Measurements from ENCODE around the gene SEMA7A. TPM values are rescaled to one million over a fixed set of nuclear protein-coding genes. Genes with fewer than 3 reads are reported as not detected.

SEMA7A gene
- total and polyA plus RNA-seq, 9 of the 15 experiments (the other 6 are each of a cell fraction or from before 2014, with no cell fraction given): 0.04 to 8.2 (median 5.4) TPM; not detected in 1

- TF ChIP-seq CEBPZ (IDR thresholded peaks at IDR 0.05; ENCODE audit: borderline replicate concordance, low read depth, low read length) (no peak), GMEB1 (CRISPR knock-in tag; IDR thresholded peaks at IDR 0.05) (no peak), ZNF766 (CRISPR knock-in tag; conservative IDR thresholded peaks at IDR 0.05) (no peak)
Observed at GRCh38 chr15:74406992-74407705, 26.6 kb downstream of the SEMA7A start (continued).

GRCh38 chr15:74406517-74406916 lies 27.2 kb downstream of the SEMA7A start:
- H4K20me1 ChIP-seq (replicated peaks; ENCODE audit: control insufficient read depth, insufficient read depth, low read length): no peaks in the 10 kb centered on the region
- ATAC-seq: no peak
- no peak overlapping the region for H3K27ac ChIP-seq (ENCODE audit: extremely low read depth, low read depth, low read length)
- no peak overlapping the region for H2AFZ ChIP-seq (ENCODE audit: low read depth, low read length)
- H3K4me2 ChIP-seq (ENCODE audit: insufficient read depth, low read length): no peak overlapping the region
- peak overlapping the region in 1 of 2 experiments; percentile 63; a peak in 1 of 4 replicates for H3K9ac ChIP-seq (ENCODE audit: insufficient read depth in 1 of 2, low read depth in 2 of 2, low read length in 2 of 2)
- ChIA-PET CTCF (ENCODE audit: low intra/inter-chr PET ratio) (no interaction called here), POLR2A (interaction anchor here (0.5 to 2.3 kb wide), 6 partner anchors 10 to 378 kb away, joined by 3 to 9 read pairs (median 3); no protein-coding TSS in a partner anchor)
- no peaks in the 10 kb centered on the region for H3K27me3 ChIP-seq (ENCODE audit: control insufficient read depth in 2 of 2, insufficient read depth in 2 of 2, low read length in 2 of 2)
- intact Hi-C loops (cut with micrococcal nuclease): no loop called here
- DNase-seq (ENCODE audit: extremely low read depth in 1 of 4, low spot score in 3 of 4): no peak
- peaks cover 17% of the 10 kb centered on the region; the same call in 2 of the 3 replicates for H3K36me3 ChIP-seq (ENCODE audit: control insufficient read depth, insufficient read depth, low read length)
- no peak overlapping the region for H3K4me3 ChIP-seq
- H3K9me1 ChIP-seq (ENCODE audit: control insufficient read depth, insufficient read depth, low read length): no peaks in the 10 kb centered on the region
- H3K9me3 ChIP-seq (replicated peaks; ENCODE audit: control insufficient read depth, insufficient read depth, low read depth, low read length): no peaks in the 10 kb centered on the region
- no TSS peak for BruUV-seq (replicated peaks)
- no peak for FAIRE-seq
- 31% methylated on average over 4 of the region's 4 CpGs for WGBS (ENCODE audit: insufficient coverage, low coverage, missing lambda C conversion rate)
- H3K4me1 ChIP-seq (replicated peaks in 1 of 2; ENCODE audit: control insufficient read depth in 2 of 2, insufficient read depth in 2 of 2, low read length in 2 of 2): peaks cover 46 to 58% of the 10 kb centered on the region in 2 experiments
- in situ Hi-C loops (cut with MboI): no loop called here
- H3K79me2 ChIP-seq (ENCODE audit: control insufficient read depth, insufficient read depth, low read length): no peaks in the 10 kb centered on the region
- TF ChIP-seq ZEB2 (IDR thresholded peaks at IDR 0.05): no peak
- TF ChIP-seq CBX2 (IDR thresholded peaks at IDR 0.05; ENCODE audit: insufficient read depth, low read length, poor library complexity, severe bottlenecking): no peak
- TF ChIP-seq SAP30 (IDR thresholded peaks at IDR 0.05; ENCODE audit: borderline replicate concordance, insufficient read depth, low read depth, low read length, poor library complexity, severe bottlenecking): no peak
- no peak for TF ChIP-seq ZC3H8 (IDR thresholded peaks at IDR 0.05)
- no peak for TF ChIP-seq CAMTA2 (CRISPR knock-in tag; conservative IDR thresholded peaks at IDR 0.05)
- TF ChIP-seq ZNF778 (CRISPR knock-in tag; IDR thresholded peaks at IDR 0.05): no peak
- TF ChIP-seq ESRRB (CRISPR knock-in tag; IDR thresholded peaks at IDR 0.05; ENCODE audit: borderline replicate concordance): no peak

Data from K562 (cell line).